Activated gamma-delta T cell treated with Interleukin-2 at 50 U/mL for 16 hours (primary cell): ENCODE results near the gene RIMBP3C.
A peak's percentile ranks its signal among the peaks of the same experiment; 100 is the strongest.
"Not testable (repeated sequence)": the region's sequence is repeated elsewhere in the genome, so short reads cannot be mapped to it uniquely, and the experiment has no call there.

ENCODE experiments used
- DNase-seq: peaks from one replicate; pipeline ENCODE4 v3.0.0-alpha.2; 2020

Gene RIMBP3C

GRCh38 chr22:21516970-21517764, 34.1 kb downstream of the RIMBP3C start:
- DNase-seq, result peak; percentile 56

- not testable (repeated sequence) for DNase-seq
These were observed 34.7 kb downstream of the RIMBP3C start for GRCh38 chr22:21516522-21516921.

GRCh38 chr22:21515234-21515633, 36.0 kb downstream of the RIMBP3C start:
- not testable (repeated sequence) for DNase-seq

GRCh38 chr22:21514117-21514516, 37.1 kb downstream of the RIMBP3C start:
- not testable (repeated sequence) for DNase-seq

- not testable (repeated sequence) for DNase-seq
These were observed 39.2 kb downstream of the RIMBP3C start for GRCh38 chr22:21512022-21512421.

GRCh38 chr22:21510397-21510796, 40.9 kb downstream of the RIMBP3C start:
- DNase-seq, result not testable (repeated sequence)

- not testable (repeated sequence) for DNase-seq
These were observed 51.4 kb downstream of the RIMBP3C start for GRCh38 chr22:21499623-21500506.

GRCh38 chr22:21498489-21498888, 52.8 kb downstream of the RIMBP3C start:
- DNase-seq, result not testable (repeated sequence)

GRCh38 chr22:21497984-21498383, 53.3 kb downstream of the RIMBP3C start:
- not testable (repeated sequence) for DNase-seq
